Keratinocyte (primary cell): ENCODE data around the gene CCDC15. TPM values are rescaled to one million over a fixed set of nuclear protein-coding genes. Genes with fewer than 3 reads are reported as not detected.

Source experiments
- DNase-seq: peaks from one replicate; pipeline ENCODE4 v3.0.0-alpha.2; 2011; ENCODE audit warnings: low read depth, missing footprints, low spot score
- FAIRE-seq: peaks from 2 replicates; lab custom pipeline; 2011; peaks lifted over from hg19 to GRCh38; lab: Jason Lieb, UNC
- H2AFZ ChIP-seq: 2 replicates; pipeline ENCODE4 v1.6.0; 2012; ENCODE audit warnings: low read length, control low read depth, inconsistent platforms; ENCODE audit not compliant: control insufficient read depth
- H3K27ac ChIP-seq: 2 replicates; pipeline ENCODE4 v1.5.1; 2011; ENCODE audit warnings: low read length; ENCODE audit not compliant: control insufficient read depth, insufficient read depth
- H3K27me3 ChIP-seq: 3 replicates; pipeline ENCODE4 v1.6.0; 2011; ENCODE audit warnings: low read length; ENCODE audit not compliant: control insufficient read depth, insufficient read depth; ENCODE audit errors: extremely low read depth
- H3K36me3 ChIP-seq, 2 experiments: 2 replicates in 1 of 2; 3 replicates in 1 of 2; pipeline ENCODE4 v1.5.1; 2011; ENCODE audit warnings: low read length in 2 of 2, mild to moderate bottlenecking in 1 of 2; ENCODE audit not compliant: control insufficient read depth in 2 of 2, insufficient read depth in 2 of 2; ENCODE audit errors: extremely low read depth in 1 of 2
- H3K4me1 ChIP-seq: 3 replicates; pipeline ENCODE4 v1.5.1; 2011; ENCODE audit warnings: low read length; ENCODE audit not compliant: control insufficient read depth, insufficient read depth; ENCODE audit errors: extremely low read depth
- H3K4me2 ChIP-seq: 3 replicates; pipeline ENCODE4 v1.6.0; 2011; ENCODE audit warnings: low read depth, low read length; ENCODE audit not compliant: control insufficient read depth, insufficient read depth; ENCODE audit errors: extremely low read depth
- H3K4me3 ChIP-seq, 3 experiments: fragments of 200-600 bp in 1 of 3; sonication (generic) in 1 of 3; 2 replicates in 2 of 3; 3 replicates in 1 of 3; pipeline ENCODE4 v1.5.1; 2011 to 2016; ENCODE audit warnings: low read length in 3 of 3, mild to moderate bottlenecking in 3 of 3, control low read depth in 2 of 3, inconsistent platforms in 1 of 3, low read depth in 1 of 3, mixed read lengths in 1 of 3, mixed run types in 1 of 3, moderate library complexity in 1 of 3; ENCODE audit not compliant: control insufficient read depth in 2 of 3, insufficient read depth in 2 of 3; ENCODE audit errors: extremely low read depth in 1 of 3
- H3K79me2 ChIP-seq: 2 replicates; pipeline ENCODE4 v1.6.0; 2012; ENCODE audit warnings: low read length; ENCODE audit not compliant: control insufficient read depth, insufficient read depth
- H3K9ac ChIP-seq: 3 replicates; pipeline ENCODE4 v1.6.0; 2011; ENCODE audit warnings: low read length; ENCODE audit not compliant: control insufficient read depth, insufficient read depth; ENCODE audit errors: extremely low read depth
- H3K9me1 ChIP-seq: 3 replicates; pipeline ENCODE4 v1.6.0; 2011; ENCODE audit warnings: low read length; ENCODE audit not compliant: control insufficient read depth, insufficient read depth; ENCODE audit errors: extremely low read depth
- H3K9me3 ChIP-seq: 2 replicates; pipeline ENCODE4 v1.5.1; 2012; ENCODE audit warnings: low read depth, low read length; ENCODE audit not compliant: control insufficient read depth
- H4K20me1 ChIP-seq: 3 replicates; pipeline ENCODE4 v1.6.0; 2011; ENCODE audit warnings: low read length; ENCODE audit not compliant: control insufficient read depth, insufficient read depth; ENCODE audit errors: extremely low read depth
- EZH2 ChIP-seq: IDR thresholded peaks from one replicate; pipeline ENCODE4 v1.6.1; 2012; ENCODE audit warnings: inconsistent platforms, mild to moderate bottlenecking, low read length, moderate library complexity
- dilution Hi-C: fragments of 300-500 bp; cut with MboI; formaldehyde crosslinking; loops from one replicate; pipeline ENCODE4 v1.7.0; 2020; ENCODE audit warnings: low sequenced_read_pairs; ENCODE audit not compliant: extremely low pct_ligation_motif_present
- polyA plus RNA-seq, 5 experiments: library from polyadenylated mRNA; depleted of rRNA in 3 of 5; stranded (reverse) in 3 of 5; stranded (forward) in 1 of 5; unstranded in 1 of 5; fragments of >200 nt; gene quantifications; 1 replicate in 1 of 5; 2 replicates in 3 of 5; 3 replicates in 1 of 5; pipeline versions ENCODE4 v1.2.1 to v1.2.3, GENCODE V29; 2011 to 2012; ENCODE audit warnings: missing spikeins in 2 of 5, low read depth in 1 of 5, low replicate concordance in 1 of 5
- TF ChIP-seq, protein P1 (sequence below), 3 experiments: IDR thresholded peaks in 1 of 3; conservative IDR thresholded peaks in 1 of 3; optimal IDR thresholded peaks in 1 of 3; 2 replicates in 2 of 3; 3 replicates in 1 of 3; pipeline versions ENCODE3 to v1.5.1; 2011; ENCODE audit warnings: low read length in 3 of 3, mild to moderate bottlenecking in 3 of 3, moderate library complexity in 2 of 3, control low read depth in 1 of 3, inconsistent platforms in 1 of 3; ENCODE audit not compliant: insufficient read depth in 2 of 3; ENCODE audit errors: extremely low read depth in 1 of 3

The CCDC15 gene
- polyA plus RNA-seq, 1 donor (not counting 4 experiments of a cell fraction or from before 2014, with no cell fraction given) = 2.0 TPM

DNA sequence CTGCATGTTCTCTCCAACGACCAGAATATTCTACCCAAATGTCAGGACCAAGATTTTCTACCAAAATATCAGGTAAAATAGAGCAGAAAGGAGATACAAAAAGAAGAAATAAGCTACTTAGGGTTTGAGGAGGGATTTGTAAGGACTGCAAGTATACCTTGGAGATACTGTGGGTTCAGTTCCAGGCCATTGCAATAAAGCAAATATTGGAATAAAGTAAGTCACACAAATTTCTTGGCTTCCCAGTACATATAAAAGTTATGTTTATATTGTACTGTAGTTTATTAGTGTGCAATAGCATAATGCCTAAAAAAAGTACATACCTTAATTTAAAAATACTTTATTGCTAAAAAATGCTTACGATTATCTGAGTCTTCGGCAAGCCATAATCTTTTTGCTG, 34.1 kb downstream of the CCDC15 start:
- Histone ChIP-seq H3K27me3 (no peaks in the 10 kb centered on the region), H3K4me1 (no peaks in the 10 kb centered on the region), H3K36me3 (no peaks in the 10 kb centered on the region), H3K4me3 (no peak overlapping the region), H3K79me2 (no peaks in the 10 kb centered on the region), H3K4me2 (no peak overlapping the region), H3K9me1 (no peaks in the 10 kb centered on the region), H3K27ac (no peak overlapping the region), H3K9me3 (no peaks in the 10 kb centered on the region), H3K9ac (no peak overlapping the region), H2AFZ (no peak overlapping the region), H4K20me1 (no peaks in the 10 kb centered on the region)
- TF ChIP-seq, protein P1, sequence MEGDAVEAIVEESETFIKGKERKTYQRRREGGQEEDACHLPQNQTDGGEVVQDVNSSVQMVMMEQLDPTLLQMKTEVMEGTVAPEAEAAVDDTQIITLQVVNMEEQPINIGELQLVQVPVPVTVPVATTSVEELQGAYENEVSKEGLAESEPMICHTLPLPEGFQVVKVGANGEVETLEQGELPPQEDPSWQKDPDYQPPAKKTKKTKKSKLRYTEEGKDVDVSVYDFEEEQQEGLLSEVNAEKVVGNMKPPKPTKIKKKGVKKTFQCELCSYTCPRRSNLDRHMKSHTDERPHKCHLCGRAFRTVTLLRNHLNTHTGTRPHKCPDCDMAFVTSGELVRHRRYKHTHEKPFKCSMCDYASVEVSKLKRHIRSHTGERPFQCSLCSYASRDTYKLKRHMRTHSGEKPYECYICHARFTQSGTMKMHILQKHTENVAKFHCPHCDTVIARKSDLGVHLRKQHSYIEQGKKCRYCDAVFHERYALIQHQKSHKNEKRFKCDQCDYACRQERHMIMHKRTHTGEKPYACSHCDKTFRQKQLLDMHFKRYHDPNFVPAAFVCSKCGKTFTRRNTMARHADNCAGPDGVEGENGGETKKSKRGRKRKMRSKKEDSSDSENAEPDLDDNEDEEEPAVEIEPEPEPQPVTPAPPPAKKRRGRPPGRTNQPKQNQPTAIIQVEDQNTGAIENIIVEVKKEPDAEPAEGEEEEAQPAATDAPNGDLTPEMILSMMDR (optimal IDR thresholded peaks at IDR 0.05 in 1 of 3, IDR thresholded peaks at IDR 0.05 in 1 of 3, conservative IDR thresholded peaks at IDR 0.05 in 1 of 3; ENCODE audit: extremely low read depth in 1 of 3, insufficient read depth in 2 of 3, low read length in 3 of 3) = no peak
- no peak for TF ChIP-seq EZH2
- dilution Hi-C loops = no loop called here
- DNase-seq (no peak), FAIRE-seq (no peak)

DNA sequence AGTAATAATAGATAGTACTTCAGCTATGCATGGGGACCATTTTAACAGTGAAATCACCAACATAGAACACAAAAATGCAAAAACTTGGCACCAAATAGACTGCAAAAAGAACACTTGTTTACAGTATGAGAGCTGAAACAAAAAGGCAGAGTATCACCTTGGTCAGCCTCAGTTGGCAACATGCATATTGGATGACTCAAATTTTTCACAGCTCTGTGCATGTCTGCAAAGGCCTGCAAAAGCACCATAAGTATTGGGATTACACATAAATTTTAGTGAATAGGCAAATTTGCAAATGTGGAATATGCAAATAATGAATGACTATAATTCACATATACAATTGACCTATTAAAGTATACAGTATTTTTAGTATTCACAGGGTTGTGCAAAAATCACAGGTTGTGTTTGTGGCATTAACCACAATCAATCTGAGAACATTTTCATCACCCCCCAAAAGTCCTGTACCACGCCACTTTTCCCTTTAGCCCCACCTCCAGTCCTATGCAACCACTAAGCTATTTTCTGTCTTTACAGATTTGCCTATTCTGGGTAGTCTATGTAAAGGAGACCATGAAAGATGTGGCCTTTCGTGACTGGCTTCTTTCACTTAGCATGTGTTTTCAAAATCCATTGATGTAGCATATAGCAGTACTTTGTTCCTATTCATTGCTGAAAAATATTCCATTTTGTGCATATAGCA, 47.2 kb downstream of the CCDC15 start:
- Histone ChIP-seq H3K36me3 (no peaks in the 10 kb centered on the region), H3K27ac (no peak overlapping the region), H4K20me1 (no peaks in the 10 kb centered on the region), H3K79me2 (no peaks in the 10 kb centered on the region), H3K9me3 (no peaks in the 10 kb centered on the region), H2AFZ (no peak overlapping the region), H3K4me3 (no peak overlapping the region), H3K27me3 (no peaks in the 10 kb centered on the region), H3K9me1 (no peaks in the 10 kb centered on the region), H3K4me1 (no peaks in the 10 kb centered on the region), H3K9ac (no peak overlapping the region), H3K4me2 (no peak overlapping the region)
- TF ChIP-seq, protein P1 (optimal IDR thresholded peaks at IDR 0.05 in 1 of 3, IDR thresholded peaks at IDR 0.05 in 1 of 3, conservative IDR thresholded peaks at IDR 0.05 in 1 of 3; ENCODE audit: extremely low read depth in 1 of 3, insufficient read depth in 2 of 3, low read length in 3 of 3) = no peak
- no peak for TF ChIP-seq EZH2
- FAIRE-seq = no peak
- no peak for DNase-seq
- dilution Hi-C loops = no loop called here
